WTC11 (cell line): Measurements from ENCODE around the gene KCNJ6. TPM values are rescaled to one million over a fixed set of nuclear protein-coding genes. Genes with fewer than 3 reads are reported as not detected.
A peak's percentile ranks its signal among the peaks of the same experiment; 100 is the strongest.

Experiments used
- ATAC-seq: fragments of 200-7000 bp; cut with Tn5 transposase; 2 replicates; pipeline ENCODE4 v1.10.0; 2021; ENCODE audit warnings: mild to moderate bottlenecking, moderate library complexity
- CTCF ChIA-PET: fragments of 300-600 bp; sonication (Branson Sonifier 250); formaldehyde crosslinking; loops from one replicate; lab custom pipeline; 2021; ENCODE audit warnings: antibody characterized with exemption; lab: Charles Lee
- POLR2A ChIA-PET: fragments of 350-600 bp; sonication (Branson Sonifier 250); formaldehyde crosslinking; loops from one replicate; lab custom pipeline; 2021; ENCODE audit warnings: antibody characterized with exemption; lab: Charles Lee
- DNase-seq: peaks from one replicate; pipeline ENCODE4 v3.0.0; 2021; ENCODE audit warnings: low spot score
- H3K27ac Mint-ChIP-seq: 2 replicates; pipeline ENCODE4 v1.8.0; 2021; ENCODE audit warnings: mixed read lengths
- H3K27me3 Mint-ChIP-seq: 2 replicates; pipeline ENCODE4 v1.8.0; 2021; ENCODE audit warnings: low read depth, mild to moderate bottlenecking, moderate library complexity, mixed read lengths
- H3K36me3 Mint-ChIP-seq: 2 replicates; pipeline ENCODE4 v1.8.0; 2021; ENCODE audit warnings: mixed read lengths
- H3K4me1 Mint-ChIP-seq: 2 replicates; pipeline ENCODE4 v1.8.0; 2022; ENCODE audit warnings: mixed read lengths
- H3K4me3 Mint-ChIP-seq: 2 replicates; pipeline ENCODE4 v1.8.0; 2021; ENCODE audit warnings: mild to moderate bottlenecking, moderate library complexity, mixed read lengths
- H3K9me3 Mint-ChIP-seq: 2 replicates; pipeline ENCODE4 v1.8.0; 2021; ENCODE audit warnings: mixed read lengths
- ATF6 ChIP-seq: sonication (generic); formaldehyde crosslinking; IDR thresholded peaks from 2 replicates; pipeline ENCODE4 v1.8.1; 2023; ENCODE audit warnings: mild to moderate bottlenecking, missing genetic modification reagents
- CDX4 ChIP-seq: fragments of 250-450 bp; sonication (Bioruptor Pico); IDR thresholded peaks from 2 replicates; pipeline ENCODE4 v1.9.0; 2021; ENCODE audit warnings: moderate library complexity, mild to moderate bottlenecking, inconsistent platforms, borderline replicate concordance
- EMX1 ChIP-seq: fragments of 250-450 bp; sonication (Bioruptor Pico); IDR thresholded peaks from 2 replicates; pipeline ENCODE4 v1.8.0; 2021; ENCODE audit warnings: mild to moderate bottlenecking
- ETV6 ChIP-seq: sonication (generic); formaldehyde crosslinking; IDR thresholded peaks from 2 replicates; pipeline ENCODE4 v1.8.1; 2022; ENCODE audit warnings: mild to moderate bottlenecking, missing genetic modification reagents
- FOXK1 ChIP-seq: sonication (generic); formaldehyde crosslinking; IDR thresholded peaks from 2 replicates; pipeline ENCODE4 v1.8.0; 2022; ENCODE audit warnings: mild to moderate bottlenecking, moderate library complexity, missing genetic modification reagents
- JUN ChIP-seq: sonication (generic); formaldehyde crosslinking; IDR thresholded peaks from 2 replicates; pipeline ENCODE4 v1.8.0; 2023; ENCODE audit warnings: mild to moderate bottlenecking, missing genetic modification reagents
- MAX ChIP-seq: sonication (generic); formaldehyde crosslinking; IDR thresholded peaks from 2 replicates; pipeline ENCODE4 v1.8.0; 2022; ENCODE audit warnings: mild to moderate bottlenecking, missing genetic modification reagents
- MYBL2 ChIP-seq: sonication (generic); formaldehyde crosslinking; IDR thresholded peaks from 2 replicates; pipeline ENCODE4 v1.8.1; 2023; ENCODE audit warnings: mild to moderate bottlenecking, moderate library complexity, missing genetic modification reagents
- NR2C2 ChIP-seq: sonication (generic); formaldehyde crosslinking; IDR thresholded peaks from 2 replicates; pipeline ENCODE4 v1.8.0; 2022; ENCODE audit warnings: mild to moderate bottlenecking, missing genetic modification reagents
- SMAD3 ChIP-seq: sonication (generic); formaldehyde crosslinking; IDR thresholded peaks from 2 replicates; pipeline ENCODE4 v1.8.0; 2022; ENCODE audit warnings: missing genetic modification reagents, mild to moderate bottlenecking, borderline replicate concordance
- TEAD1 ChIP-seq: sonication (generic); formaldehyde crosslinking; IDR thresholded peaks from 2 replicates; pipeline ENCODE4 v1.8.0; 2022; ENCODE audit warnings: mild to moderate bottlenecking, missing genetic modification reagents
- USF2 ChIP-seq: sonication (generic); formaldehyde crosslinking; IDR thresholded peaks from 2 replicates; pipeline ENCODE4 v1.8.1; 2023; ENCODE audit warnings: mild to moderate bottlenecking, missing genetic modification reagents, moderate library complexity
- ZNF232 ChIP-seq: sonication (generic); formaldehyde crosslinking; IDR thresholded peaks from 2 replicates; pipeline ENCODE4 v1.8.0; 2022; ENCODE audit warnings: mild to moderate bottlenecking, missing genetic modification reagents
- ZNF416 ChIP-seq: fragments of 250-450 bp; sonication (Bioruptor Pico); IDR thresholded peaks from 2 replicates; pipeline ENCODE4 v1.9.0; 2021; ENCODE audit warnings: mild to moderate bottlenecking, inconsistent platforms
- total RNA-seq: library from RNA; stranded (reverse); gene quantifications from 3 replicates; pipeline ENCODE4 v1.2.3, GENCODE V29; 2021
- TF ChIP-seq, protein P1 (sequence below): sonication (generic); formaldehyde crosslinking; IDR thresholded peaks from 2 replicates; pipeline ENCODE4 v1.8.1; 2023; ENCODE audit warnings: mild to moderate bottlenecking, missing genetic modification reagents
- TF ChIP-seq, protein P2 (sequence below): sonication (generic); formaldehyde crosslinking; IDR thresholded peaks from 2 replicates; pipeline ENCODE4 v1.8.1; 2023; ENCODE audit warnings: mild to moderate bottlenecking, missing genetic modification reagents, borderline replicate concordance

KCNJ6 gene
- total RNA-seq, 1 experiment from 2014 or later = 0.35 TPM

- ATAC-seq (peak; percentile 48; the same call in 1 of the 2 replicates), DNase-seq (no peak)
- H3K27me3 Mint-ChIP-seq = peaks cover 3% of the 10 kb centered on the region
- H3K9me3 Mint-ChIP-seq = peaks cover 29% of the 10 kb centered on the region
- POLR2A ChIA-PET = interaction anchor here (0.7 kb wide), 1 partner anchor 203 kb away, joined by 5 read pairs; no protein-coding TSS in a partner anchor
- H3K27ac Mint-ChIP-seq = no peak overlapping the region
- peaks cover 28% of the 10 kb centered on the region for H3K36me3 Mint-ChIP-seq
- peaks cover 3% of the 10 kb centered on the region; the same call in 1 of the 2 replicates for H3K4me1 Mint-ChIP-seq
- TF ChIP-seq JUN (CRISPR knock-in tag) = no peak
- TF ChIP-seq TEAD1 (CRISPR knock-in tag) = no peak
- TF ChIP-seq CDX4 = no peak
- TF ChIP-seq, protein P1, sequence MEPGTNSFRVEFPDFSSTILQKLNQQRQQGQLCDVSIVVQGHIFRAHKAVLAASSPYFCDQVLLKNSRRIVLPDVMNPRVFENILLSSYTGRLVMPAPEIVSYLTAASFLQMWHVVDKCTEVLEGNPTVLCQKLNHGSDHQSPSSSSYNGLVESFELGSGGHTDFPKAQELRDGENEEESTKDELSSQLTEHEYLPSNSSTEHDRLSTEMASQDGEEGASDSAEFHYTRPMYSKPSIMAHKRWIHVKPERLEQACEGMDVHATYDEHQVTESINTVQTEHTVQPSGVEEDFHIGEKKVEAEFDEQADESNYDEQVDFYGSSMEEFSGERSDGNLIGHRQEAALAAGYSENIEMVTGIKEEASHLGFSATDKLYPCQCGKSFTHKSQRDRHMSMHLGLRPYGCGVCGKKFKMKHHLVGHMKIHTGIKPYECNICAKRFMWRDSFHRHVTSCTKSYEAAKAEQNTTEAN (CRISPR knock-in tag) = no peak
- TF ChIP-seq EMX1 (CRISPR knock-in tag) = no peak
- no peak for TF ChIP-seq MYBL2 (CRISPR knock-in tag)
- no peak for TF ChIP-seq ZNF232 (CRISPR knock-in tag)
- no peak for TF ChIP-seq ETV6 (CRISPR knock-in tag)
- no peak for TF ChIP-seq MAX (CRISPR knock-in tag)
- no peak for TF ChIP-seq ZNF416 (CRISPR knock-in tag)
- TF ChIP-seq ATF6 = no peak
- TF ChIP-seq, all 79 proteins: peak for 0
- H3K4me3 Mint-ChIP-seq = no peak overlapping the region
- CTCF ChIA-PET = interaction anchor here (0.6 to 1.4 kb wide), 2 partner anchors 14 to 694 kb away, joined by 3 read pairs; no protein-coding TSS in a partner anchor
Measured at GRCh38 chr21:37660709-37661108, 255.5 kb downstream of the KCNJ6 start.

DNA sequence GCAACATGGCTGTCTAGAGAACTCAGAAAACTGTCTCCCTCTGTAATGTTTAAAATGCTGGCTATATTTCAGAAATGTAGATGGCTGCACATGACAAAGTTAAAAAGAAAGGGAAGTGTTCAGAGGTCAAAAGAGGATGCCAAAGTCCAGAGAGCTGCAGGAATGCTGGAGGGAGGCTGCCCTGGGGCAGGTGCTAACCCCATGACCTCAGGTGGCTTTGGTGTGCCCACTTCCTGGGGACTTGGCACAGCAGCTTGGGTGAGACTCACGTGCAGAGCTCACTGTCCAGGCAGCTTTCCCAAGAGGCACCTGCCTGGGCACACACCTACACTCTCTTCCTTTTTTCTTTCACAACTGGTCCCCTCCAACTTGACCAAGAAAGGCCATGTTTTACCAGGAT, 256.4 kb downstream of the KCNJ6 start:
- peaks cover 20% of the 10 kb centered on the region for H3K36me3 Mint-ChIP-seq
- no peaks in the 10 kb centered on the region; the same call in 1 of the 2 replicates for H3K27me3 Mint-ChIP-seq
- ChIA-PET POLR2A (no interaction called here), CTCF (interaction anchor here (1.4 kb wide), 1 partner anchor 15 kb away, joined by 3 read pairs; no protein-coding TSS in a partner anchor)
- peaks cover 21% of the 10 kb centered on the region for H3K9me3 Mint-ChIP-seq
- no peak overlapping the region for H3K4me3 Mint-ChIP-seq
- no peak for TF ChIP-seq NR2C2 (CRISPR knock-in tag)
- TF ChIP-seq FOXK1 (CRISPR knock-in tag) = no peak
- TF ChIP-seq USF2 (CRISPR knock-in tag) = no peak
- TF ChIP-seq, protein P2, sequence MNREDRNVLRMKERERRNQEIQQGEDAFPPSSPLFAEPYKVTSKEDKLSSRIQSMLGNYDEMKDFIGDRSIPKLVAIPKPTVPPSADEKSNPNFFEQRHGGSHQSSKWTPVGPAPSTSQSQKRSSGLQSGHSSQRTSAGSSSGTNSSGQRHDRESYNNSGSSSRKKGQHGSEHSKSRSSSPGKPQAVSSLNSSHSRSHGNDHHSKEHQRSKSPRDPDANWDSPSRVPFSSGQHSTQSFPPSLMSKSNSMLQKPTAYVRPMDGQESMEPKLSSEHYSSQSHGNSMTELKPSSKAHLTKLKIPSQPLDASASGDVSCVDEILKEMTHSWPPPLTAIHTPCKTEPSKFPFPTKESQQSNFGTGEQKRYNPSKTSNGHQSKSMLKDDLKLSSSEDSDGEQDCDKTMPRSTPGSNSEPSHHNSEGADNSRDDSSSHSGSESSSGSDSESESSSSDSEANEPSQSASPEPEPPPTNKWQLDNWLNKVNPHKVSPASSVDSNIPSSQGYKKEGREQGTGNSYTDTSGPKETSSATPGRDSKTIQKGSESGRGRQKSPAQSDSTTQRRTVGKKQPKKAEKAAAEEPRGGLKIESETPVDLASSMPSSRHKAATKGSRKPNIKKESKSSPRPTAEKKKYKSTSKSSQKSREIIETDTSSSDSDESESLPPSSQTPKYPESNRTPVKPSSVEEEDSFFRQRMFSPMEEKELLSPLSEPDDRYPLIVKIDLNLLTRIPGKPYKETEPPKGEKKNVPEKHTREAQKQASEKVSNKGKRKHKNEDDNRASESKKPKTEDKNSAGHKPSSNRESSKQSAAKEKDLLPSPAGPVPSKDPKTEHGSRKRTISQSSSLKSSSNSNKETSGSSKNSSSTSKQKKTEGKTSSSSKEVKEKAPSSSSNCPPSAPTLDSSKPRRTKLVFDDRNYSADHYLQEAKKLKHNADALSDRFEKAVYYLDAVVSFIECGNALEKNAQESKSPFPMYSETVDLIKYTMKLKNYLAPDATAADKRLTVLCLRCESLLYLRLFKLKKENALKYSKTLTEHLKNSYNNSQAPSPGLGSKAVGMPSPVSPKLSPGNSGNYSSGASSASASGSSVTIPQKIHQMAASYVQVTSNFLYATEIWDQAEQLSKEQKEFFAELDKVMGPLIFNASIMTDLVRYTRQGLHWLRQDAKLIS (CRISPR knock-in tag) = no peak
- TF ChIP-seq SMAD3 (CRISPR knock-in tag) = no peak
- no peak overlapping the region for H3K27ac Mint-ChIP-seq
- H3K4me1 Mint-ChIP-seq = peaks cover 3% of the 10 kb centered on the region; the same call in 1 of the 2 replicates
- ATAC-seq = no peak
- no peak for DNase-seq
